ENCODE results near the gene CHD9. TPM values are rescaled to one million over a fixed set of nuclear protein-coding genes. Genes with fewer than 3 reads are reported as not detected.
A peak's percentile ranks its signal among the peaks of the same experiment; 100 is the strongest.
"Not testable (repeated sequence)": the region's sequence is repeated elsewhere in the genome, so short reads cannot be mapped to it uniquely, and the experiment has no call there.

Gene CHD9
- total RNA-seq, 2 donors from 2014 or later: 68.6 to 73.7 TPM

DNA sequence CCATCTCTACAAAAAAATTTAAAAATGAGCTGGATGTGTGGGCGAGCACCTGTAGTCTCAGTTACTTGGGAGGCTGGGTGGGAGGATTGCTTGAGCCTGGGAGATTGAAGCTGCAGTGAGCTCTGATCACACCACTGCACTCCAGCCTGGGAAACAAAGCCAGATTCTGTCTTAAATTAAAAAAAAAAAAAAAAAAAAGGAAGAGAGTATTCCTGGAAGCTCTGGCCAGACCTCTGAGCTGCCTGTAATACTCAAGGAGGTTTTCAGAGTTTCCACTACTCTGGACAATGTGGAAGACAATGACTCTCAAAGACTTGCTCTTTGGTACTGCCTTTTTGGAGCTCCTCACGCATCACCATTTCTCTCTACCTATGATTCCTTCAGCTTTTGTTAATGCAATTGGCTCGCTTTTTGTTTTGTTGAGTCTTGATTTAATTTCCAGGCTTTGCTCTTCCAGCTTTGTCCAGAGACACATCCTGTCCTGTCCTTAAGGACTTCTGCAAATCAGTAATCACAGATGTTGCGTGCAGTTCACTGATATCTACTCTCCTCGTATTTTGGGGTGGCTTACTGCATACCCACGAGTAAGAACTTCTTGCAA lies 10.8 kb downstream of the CHD9 start:
- intact Hi-C loops (cut with DNase I, micrococcal nuclease): no loop called here
- ATAC-seq (no peak), DNase-seq (peak in 1 of 2 donors; percentile 5)

DNA sequence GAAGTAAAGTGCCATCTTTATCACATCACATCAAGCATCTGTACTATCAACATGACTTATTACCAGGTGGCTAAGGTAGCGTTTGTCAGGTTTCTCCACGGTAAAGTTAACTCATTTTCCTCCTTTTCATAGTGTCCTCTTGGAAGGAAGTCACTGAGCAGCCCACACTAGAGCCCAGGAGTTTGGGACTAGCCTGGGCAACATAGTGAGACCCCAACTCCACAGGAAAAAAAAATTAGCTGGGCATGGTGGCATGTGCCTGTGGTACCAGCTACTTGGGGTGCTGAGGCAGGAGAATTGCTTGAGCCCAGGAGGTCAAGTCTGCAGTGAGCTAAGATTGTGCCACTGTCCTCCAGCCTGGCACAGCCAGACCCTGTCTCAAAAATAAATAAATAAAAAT lies 12.9 kb downstream of the CHD9 start:
- DNase-seq: peak in 1 of 2 donors; percentile 1
- no peak for ATAC-seq
- intact Hi-C loops (cut with DNase I, micrococcal nuclease): no loop called here

DNA sequence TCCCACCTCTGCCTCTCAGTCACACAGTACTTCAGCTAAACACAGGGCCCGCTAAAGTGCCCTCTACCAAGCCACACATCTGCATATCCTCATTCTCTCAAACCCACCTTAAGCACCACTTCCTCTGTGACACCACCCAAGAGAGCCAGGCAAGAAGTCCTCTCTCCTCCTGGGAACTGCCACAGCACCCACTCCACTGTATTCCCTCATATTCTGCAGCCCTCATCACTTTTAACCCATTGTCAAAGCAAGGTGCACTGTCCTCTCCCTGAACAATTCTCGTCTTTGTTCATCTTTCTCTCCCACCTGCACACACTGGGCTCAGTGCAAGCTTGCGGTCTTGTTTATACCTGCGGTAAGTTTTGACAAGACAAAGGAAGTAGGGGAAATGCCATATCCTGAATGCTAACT lies 13.6 kb downstream of the CHD9 start:
- DNase-seq (peak in 1 of 2 donors; percentile 23), ATAC-seq (no peak)
- intact Hi-C loops (cut with DNase I, micrococcal nuclease): no loop called here

DNA sequence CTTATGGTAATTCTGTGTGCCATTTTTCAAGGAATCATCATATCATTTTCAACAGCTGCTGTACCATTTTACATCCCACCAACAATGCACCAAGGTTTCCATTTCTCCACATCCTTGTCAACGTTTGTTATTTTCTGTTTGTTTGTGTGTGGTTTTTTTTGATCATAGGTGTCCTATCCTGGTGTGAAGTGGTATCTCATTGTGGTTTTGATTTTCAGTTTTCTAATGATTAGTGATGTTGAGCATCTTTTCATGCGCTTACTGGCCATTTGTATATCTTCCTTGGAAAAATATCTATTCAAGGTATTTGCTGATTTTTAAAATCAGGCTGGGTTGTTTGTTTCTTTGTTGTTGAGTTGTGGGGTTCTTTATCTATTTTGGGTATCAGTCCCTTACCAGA lies 15.0 kb downstream of the CHD9 start:
- ATAC-seq (no peak), DNase-seq (no peak)
- intact Hi-C loops (cut with DNase I, micrococcal nuclease): no loop called here

DNA sequence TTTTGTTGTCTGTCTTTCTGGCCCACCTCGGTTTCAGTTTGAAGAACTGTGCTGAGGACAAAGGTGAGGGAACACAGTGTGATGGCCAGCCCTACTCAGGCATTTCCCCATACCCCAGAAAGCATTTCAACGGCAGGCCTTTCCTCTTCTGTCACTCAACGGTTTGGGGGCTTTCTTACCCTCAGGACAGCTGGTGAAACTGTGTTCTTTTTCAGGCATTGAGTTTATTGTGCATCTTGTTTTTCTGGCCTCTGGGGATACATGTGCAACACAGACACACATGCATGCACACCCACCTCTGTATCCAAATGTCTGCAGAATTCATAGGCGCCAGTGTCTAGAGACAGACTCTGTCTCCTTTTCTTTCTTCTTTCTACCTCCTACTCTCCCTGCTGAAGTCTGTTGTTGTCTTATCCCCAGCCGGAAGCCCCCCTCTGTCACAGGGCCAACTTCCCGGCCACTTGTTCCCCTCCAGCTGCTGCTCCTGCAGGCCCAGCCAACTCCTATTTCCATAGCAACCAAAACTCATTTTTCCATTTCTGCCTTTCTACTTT lies 17.0 kb downstream of the CHD9 start:
- intact Hi-C loops (cut with DNase I, micrococcal nuclease): no loop called here
- DNase-seq (peak; percentile 40 to 58), ATAC-seq (no peak)

DNA sequence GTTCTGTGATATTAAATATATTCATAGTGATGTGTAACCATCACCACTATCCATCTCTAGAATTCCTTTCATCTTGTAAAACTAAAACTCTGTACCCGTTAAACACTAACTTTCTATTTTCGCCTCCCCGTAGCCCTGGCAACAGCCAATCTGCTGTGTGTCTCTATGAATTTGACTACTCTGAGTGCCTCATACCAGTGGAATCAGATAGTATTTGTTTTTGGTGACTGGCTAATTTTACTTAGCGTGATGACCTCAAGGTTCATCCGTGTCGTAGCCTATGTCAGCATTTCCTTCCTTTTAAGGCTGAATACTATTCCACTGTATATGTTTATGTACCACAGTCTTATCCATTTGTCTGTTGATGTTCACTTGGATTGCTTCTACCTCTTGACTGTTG lies 18.2 kb downstream of the CHD9 start:
- no peak for DNase-seq
- intact Hi-C loops (cut with DNase I, micrococcal nuclease): no loop called here
- no peak for ATAC-seq

DNA sequence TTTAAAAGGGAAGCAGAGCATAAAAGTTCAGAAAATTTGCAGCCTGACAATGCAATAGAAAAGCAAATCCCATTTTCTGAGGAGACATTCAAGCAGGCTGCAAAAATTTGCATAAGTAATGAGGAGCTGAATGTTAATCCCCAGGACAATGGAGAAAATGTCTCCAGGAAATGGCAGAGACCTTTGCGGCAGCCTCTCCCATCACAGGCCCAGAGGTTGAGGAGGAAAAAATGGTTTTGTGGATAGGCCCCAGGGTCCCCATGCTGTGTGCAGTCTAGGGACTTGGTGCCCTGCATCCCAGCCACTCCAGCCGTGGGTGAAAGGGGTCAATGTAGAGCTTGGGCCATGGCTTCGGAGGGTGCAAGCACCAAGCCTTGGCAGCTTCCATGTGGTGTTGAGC lies 19.5 kb downstream of the CHD9 start:
- intact Hi-C loops (cut with DNase I, micrococcal nuclease); ATAC-seq: not testable (repeated sequence)

DNA sequence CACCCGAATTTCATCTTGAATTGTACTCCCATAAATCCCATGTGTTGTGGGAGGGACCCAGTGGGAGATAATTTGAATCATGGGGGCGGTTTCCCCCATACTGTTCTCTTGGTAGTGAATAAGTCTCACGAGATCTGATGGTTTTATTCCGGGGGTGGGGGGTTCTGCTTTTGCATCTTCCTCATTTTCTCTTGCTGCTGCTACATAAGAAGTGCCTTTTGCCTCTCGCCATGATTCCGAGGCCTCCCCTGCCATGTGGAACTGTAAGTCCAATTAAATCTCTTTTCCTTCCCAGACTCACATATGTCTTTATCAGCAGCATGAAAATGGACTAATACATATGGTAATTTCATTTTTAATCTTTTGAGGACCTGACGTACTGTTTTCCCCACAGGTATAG lies 20.7 kb downstream of the CHD9 start:
- intact Hi-C loops (cut with DNase I, micrococcal nuclease); DNase-seq; ATAC-seq: not testable (repeated sequence)

More for the DNA sequence above, 19.5 kb downstream of the CHD9 start:
- not testable (repeated sequence) for DNase-seq

DNA sequence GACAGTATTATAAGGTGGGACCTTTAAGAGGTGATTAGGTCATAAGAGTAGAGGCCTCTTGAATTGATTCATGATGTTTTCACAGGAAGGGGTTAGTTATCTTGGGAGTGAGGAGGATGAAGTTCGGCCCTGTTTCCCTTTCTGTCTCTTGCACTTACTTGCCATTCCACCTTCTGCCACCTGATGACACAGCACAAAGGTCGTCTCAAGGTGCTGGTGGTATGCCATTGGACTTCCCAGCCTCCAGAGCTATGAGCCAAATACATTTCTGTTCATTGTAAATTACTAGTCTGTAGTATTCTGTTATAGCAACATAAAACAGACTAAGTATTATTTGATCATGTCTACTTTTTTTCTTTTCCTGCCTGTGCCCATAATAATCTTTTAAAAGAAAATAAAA lies 23.5 kb downstream of the CHD9 start:
- DNase-seq (no peak), ATAC-seq (no peak)
- intact Hi-C loops (cut with DNase I, micrococcal nuclease): no loop called here

DNA sequence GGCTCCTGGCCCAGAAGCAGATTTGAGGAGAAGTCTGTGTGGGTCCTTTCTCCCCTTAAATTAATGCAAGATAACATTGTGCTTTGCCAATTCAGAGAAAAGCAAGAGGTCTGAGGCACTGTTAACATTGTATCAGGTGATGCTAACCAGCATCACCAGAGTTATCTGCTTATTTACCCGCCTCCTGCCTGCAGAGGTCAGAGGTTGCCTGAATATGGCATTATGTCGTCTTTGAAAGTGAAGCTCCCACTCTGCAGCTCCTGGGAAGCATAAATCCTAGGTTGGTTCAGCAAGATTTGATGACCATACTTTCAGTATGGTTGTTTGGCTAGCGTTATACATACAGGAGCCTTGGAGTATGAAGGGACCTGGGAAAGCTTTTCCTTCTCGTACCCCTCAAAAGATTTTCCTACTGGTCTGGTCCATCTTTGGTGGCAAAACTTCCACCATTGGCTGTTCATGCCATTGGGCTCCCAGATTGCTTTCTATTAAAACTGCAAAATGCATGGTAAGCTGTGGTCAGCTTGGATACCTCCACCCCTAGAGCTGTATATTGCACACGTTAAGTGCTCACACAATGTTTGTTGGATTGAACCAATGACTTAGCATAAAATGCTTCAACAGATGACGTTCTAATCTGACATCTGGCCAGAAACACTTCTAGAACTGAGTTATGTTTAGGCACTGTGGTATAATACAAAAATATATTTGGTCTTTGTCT lies 24.1 kb downstream of the CHD9 start:
- intact Hi-C loops (cut with DNase I, micrococcal nuclease): no loop called here
- DNase-seq (no peak), ATAC-seq (no peak)

DNA sequence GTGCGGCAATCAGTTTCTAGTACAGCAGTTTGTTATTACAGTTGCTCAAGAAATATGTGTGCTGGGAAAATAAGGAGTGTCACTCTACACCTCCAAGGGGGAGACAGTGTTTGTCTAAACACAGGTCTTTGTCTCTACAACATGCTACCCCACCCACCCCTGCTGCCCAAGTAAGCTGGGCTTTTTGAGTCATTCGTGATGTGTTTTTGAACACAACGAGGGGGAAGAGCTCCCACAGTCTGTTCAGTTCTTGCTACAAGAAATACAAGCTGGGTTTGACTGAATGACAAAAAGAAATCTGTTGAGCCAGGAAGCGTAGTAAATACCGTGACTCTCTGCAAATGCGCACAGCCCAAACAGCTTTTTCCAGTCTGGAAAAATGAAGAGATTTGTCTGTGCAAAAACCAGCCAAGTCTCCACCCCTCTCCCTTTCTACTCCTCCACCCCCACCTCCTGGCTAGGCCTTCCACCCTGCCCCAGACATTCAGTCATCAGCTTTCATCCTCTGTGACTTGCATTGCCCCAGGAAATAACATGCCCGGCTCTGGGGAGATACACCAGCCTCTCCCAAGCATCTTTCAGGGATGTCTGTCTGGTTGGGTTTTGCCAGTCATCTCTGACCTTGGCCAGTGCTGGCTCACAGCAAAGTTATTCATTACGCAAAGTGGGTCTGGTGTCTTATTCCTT lies 25.7 kb downstream of the CHD9 start:
- ATAC-seq (peak; percentile 13), DNase-seq (peak in 1 of 2 donors; percentile 46)
- intact Hi-C loops (cut with DNase I, micrococcal nuclease): no loop called here

DNA sequence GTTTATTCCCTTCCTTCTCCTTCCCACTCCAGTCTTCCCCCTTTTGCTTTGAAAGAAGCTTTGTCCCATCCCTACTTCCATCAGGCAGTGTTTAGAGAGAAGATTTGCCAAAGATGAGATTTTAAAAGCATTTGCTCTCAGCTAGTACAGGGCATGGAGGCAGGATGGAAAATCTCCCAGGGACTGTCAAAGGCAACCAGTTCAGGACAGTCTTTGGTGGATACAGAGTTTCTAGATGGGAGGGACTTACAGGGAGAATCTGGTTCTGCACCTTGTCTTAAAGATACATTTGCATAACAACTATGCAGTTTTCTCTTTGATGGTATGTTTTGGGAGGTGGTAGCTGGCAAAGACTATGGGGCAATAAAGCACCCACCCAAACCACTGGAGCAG lies 26.2 kb downstream of the CHD9 start:
- no peak for DNase-seq
- ATAC-seq: no peak
- intact Hi-C loops (cut with DNase I, micrococcal nuclease): no loop called here

DNA sequence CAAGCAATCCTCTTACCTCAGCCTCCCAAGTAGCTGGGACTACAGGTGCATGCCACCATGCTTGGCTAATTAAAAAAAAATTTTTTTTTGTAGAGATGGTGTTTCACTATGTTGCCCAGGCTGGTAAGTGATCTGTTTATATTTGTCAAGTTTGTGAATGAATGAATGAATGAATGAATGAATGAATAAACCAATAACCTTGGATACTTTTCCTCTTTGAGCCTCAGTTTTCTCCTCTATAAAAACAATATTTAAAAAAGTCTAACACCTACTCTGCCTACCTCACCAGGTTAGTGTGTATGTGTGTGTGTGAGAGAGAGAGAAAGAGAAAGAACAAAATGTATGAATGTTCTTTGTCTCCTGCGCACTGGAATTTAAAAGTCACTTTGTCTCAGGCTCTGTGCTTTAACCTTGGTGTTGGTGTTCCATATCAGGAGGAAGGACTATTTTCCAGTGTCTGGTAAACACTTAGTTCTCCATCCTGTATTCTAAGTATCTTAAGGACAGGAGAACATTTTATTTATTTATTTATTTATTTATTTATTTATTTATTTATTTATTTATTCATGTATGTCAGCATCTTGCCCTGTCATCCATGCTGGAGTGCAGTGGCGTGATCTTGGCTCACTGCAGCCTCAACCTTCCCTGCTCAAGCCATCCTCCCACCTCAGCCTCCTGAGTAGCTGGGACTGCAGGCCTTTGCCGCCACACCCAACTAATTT lies 27.1 kb downstream of the CHD9 start:
- DNase-seq: no peak
- no peak for ATAC-seq
- intact Hi-C loops (cut with DNase I, micrococcal nuclease): no loop called here

DNA sequence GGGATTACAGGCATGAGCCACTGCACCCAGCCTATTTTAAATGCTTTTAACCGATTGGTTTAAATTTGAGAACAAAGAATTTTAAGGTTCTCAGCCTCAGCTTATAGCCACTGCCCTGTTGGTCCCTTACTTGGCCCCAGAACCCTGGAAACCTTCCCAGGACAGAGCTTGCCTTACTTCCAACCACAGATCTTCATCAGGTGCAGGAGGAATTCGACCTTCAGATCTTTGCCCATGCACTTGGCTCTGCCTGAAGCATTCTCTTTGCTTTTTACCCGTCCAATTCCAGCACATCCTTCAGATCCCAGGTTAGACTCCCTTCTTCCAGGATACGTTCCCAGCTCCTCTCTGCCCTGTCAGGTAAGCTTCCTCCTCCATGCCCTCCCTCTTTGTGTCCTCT lies 27.7 kb downstream of the CHD9 start:
- intact Hi-C loops (cut with DNase I, micrococcal nuclease): no loop called here
- ATAC-seq (no peak), DNase-seq (no peak)

DNA sequence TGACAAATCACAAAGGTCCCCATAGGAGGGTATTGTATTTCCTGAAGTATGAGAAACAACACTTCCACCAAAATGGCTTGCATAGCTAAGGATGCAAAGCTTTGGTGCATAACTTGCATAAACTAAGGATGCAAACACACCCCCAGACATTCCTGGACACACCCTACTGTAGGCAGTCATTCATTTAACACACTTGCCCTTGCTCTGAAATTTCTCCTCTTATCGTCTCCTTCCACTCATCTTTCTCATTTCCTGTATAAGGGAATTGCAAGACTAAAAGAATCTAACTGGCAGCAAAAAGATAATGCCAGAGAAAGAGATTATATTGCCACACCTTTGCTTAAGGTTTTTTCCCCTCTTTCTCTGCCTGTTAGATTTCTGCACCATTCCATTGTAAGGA lies 28.3 kb downstream of the CHD9 start:
- ATAC-seq (peak; percentile 67), DNase-seq (no peak)
- intact Hi-C loops (cut with DNase I, micrococcal nuclease): no loop called here

DNA sequence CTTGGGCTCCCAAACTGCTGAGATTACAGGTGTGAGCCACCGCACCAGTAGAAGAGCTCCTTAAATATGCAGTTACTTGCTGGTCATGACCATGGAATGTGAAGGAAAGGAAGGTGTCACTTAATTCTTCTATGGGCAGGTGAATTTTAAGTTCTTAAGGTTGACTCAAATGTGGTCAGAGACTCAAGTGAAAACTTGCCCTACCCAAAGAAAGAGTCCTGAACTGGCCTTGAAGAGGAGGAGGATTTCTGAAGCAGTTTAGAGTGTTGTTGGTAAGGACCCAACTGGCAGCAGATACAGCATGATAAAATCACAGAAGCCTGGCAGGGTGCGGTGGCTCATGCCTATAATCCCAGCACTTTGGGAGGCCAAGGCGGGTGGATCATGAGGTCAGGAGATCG lies 29.4 kb downstream of the CHD9 start:
- no peak for DNase-seq
- ATAC-seq: no peak
- intact Hi-C loops (cut with DNase I, micrococcal nuclease): no loop called here

DNA sequence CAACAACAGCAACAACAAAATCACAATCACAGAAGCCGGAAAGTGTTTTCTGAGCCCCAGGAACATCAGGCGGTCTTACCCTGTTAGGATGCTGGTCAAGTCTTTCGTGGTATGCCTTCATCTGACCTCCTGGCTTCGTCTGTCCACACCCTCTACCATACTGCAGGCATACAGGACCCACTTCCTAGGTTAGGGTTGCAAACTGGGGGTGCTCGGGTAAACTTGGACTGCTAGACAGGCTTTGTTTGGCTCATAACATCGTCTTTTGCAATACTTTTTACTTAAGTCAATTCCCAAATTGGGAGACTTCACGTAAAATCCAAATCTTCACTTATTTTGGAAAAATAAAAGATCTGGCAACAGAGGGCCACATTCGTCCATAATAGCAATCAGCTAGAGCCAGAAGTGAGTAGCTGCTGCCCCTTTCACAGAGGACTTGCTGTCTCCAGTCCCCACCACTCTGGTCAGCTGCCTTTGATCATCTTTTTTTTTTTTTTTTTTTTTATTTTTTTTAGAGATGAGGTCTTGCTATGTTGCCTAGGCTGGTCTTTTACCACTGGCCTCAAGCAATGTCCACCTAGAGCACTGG lies 30.0 kb downstream of the CHD9 start:
- DNase-seq (no peak), ATAC-seq (no peak)
- intact Hi-C loops (cut with DNase I, micrococcal nuclease): no loop called here

DNA sequence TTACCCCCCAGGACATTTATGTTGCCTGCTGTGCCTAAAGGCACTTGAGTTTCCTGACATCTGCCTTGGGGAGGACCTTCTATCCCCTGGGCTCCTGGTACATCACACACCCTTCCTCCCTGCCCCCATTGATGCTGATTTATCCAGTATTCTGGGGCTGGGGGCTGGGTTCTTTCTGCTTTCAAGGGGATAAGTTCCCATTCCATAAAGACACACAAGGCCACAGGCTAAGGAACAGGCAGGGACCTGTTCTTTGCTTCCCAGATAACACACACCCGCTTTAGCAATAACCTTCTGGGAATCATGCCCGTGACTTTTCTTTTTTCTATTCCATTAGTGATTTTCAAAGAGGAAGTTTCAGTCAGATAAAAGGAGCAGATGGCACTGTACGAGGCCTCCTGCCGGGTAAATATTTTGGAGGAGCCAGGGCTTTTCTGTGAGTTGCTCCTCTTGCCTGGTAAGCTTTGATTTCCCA lies 30.6 kb downstream of the CHD9 start:
- intact Hi-C loops (cut with DNase I, micrococcal nuclease): no loop called here
- DNase-seq: no peak
- ATAC-seq: peak; percentile 42

DNA sequence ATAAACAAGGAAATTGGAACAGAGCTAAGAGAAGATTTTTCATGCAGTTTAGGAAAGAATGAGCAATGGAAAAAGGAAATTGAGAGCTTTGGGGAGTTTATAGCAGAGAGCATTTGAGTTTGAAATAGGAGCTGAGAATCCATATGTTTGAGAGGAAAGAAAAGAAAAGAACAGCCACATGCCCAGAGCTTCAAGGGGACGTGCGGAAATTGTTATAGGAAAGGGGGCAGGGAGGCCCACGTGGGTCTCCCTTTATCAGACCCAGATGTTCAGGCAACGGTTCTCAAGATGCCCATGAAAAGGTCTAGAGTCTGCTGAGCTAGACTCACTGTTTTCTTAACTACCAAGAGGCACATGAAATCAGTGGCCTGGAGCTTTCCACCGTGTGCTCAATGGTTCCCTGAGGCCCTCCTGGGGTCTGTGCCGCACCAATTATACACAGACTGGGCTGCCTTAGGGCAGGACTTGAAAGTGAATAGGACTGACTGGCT lies 31.2 kb downstream of the CHD9 start:
- intact Hi-C loops (cut with DNase I, micrococcal nuclease): no loop called here
- no peak for DNase-seq
- ATAC-seq: no peak

Data from left colon (tissue), 2 donors.